GM23338 (cell line): ENCODE results near the gene ETV1. TPM values are rescaled to one million over a fixed set of nuclear protein-coding genes. Genes with fewer than 3 reads are reported as not detected.

Source experiments
- CREB1 ChIP-seq: fragments of 250-450 bp; sonication (Bioruptor Pico); IDR thresholded peaks from 2 replicates; pipeline ENCODE4 v1.5.0; 2020; ENCODE audit warnings: low read depth, mild to moderate bottlenecking, moderate library complexity
- EZH2 ChIP-seq: fragments of 200-600 bp; sonication (generic); IDR thresholded peaks from one replicate; pipeline ENCODE4 v1.8.0; 2017; ENCODE audit warnings: antibody characterized with exemption, mild to moderate bottlenecking, low read depth; ENCODE audit not compliant: unreplicated experiment
- EZH2phosphoT487 ChIP-seq: fragments of 200-600 bp; sonication (generic); IDR thresholded peaks from one replicate; pipeline ENCODE4 v1.8.1; 2018; ENCODE audit warnings: antibody characterized with exemption; ENCODE audit not compliant: unreplicated experiment
- JUNB ChIP-seq: IDR thresholded peaks from one replicate; pipeline ENCODE4 v1.6.1; 2016; ENCODE audit warnings: antibody characterized with exemption; ENCODE audit not compliant: unreplicated experiment
- NANOG ChIP-seq: IDR thresholded peaks from 2 replicates; pipeline ENCODE4 v1.6.1; 2016; ENCODE audit warnings: antibody characterized with exemption, borderline replicate concordance
- REST ChIP-seq: IDR thresholded peaks from one replicate; pipeline ENCODE4 v1.6.1; 2018; ENCODE audit warnings: antibody characterized with exemption; ENCODE audit not compliant: unreplicated experiment
- ZNF331 ChIP-seq: fragments of 250-450 bp; sonication (Bioruptor Pico); IDR thresholded peaks from 2 replicates; pipeline ENCODE4 v1.5.0; 2020; ENCODE audit warnings: low read depth, mild to moderate bottlenecking, moderate library complexity
- ZNF462 ChIP-seq: fragments of 250-450 bp; sonication (Bioruptor Pico); IDR thresholded peaks from 2 replicates; pipeline ENCODE4 v1.5.0; 2020; ENCODE audit warnings: mild to moderate bottlenecking, moderate library complexity
- polyA plus RNA-seq: library from polyadenylated mRNA; unstranded; fragments of >200 nt; fragmentation: Nextera tagmentation; extraction: Ambion mirVana; gene quantifications from 2 replicates; pipeline ENCODE4 v1.2.1, GENCODE V29; 2016
- total RNA-seq: library from RNA; depleted of rRNA; stranded (reverse); fragments of >200 nt; shearing (Covaris generic); gene quantifications from 2 replicates; pipeline ENCODE4 v1.2.3, GENCODE V29; 2014

The ETV1 gene
- total and polyA plus RNA-seq, 2 experiments from 2014 or later = 49.4 to 61.9 TPM

GRCh38 chr7:13904007-13904406 lies 85.5 kb downstream of the ETV1 start (continued):
- TF ChIP-seq ZNF462 (CRISPR knock-in tag) (no peak), ZNF331 (no peak), REST (no peak), EZH2 (no peak), CREB1 (CRISPR knock-in tag) (no peak), JUNB (no peak), EZH2phosphoT487 (no peak), NANOG (no peak)
